ENCODE measurements around the gene PKM. TPM values are rescaled to one million over a fixed set of nuclear protein-coding genes. Genes with fewer than 3 reads are reported as not detected.

The PKM gene
- total and polyA plus RNA-seq, 2 donors (not counting 3 experiments of a cell fraction or from before 2014, with no cell fraction given) = 689 to 968 TPM

DNA sequence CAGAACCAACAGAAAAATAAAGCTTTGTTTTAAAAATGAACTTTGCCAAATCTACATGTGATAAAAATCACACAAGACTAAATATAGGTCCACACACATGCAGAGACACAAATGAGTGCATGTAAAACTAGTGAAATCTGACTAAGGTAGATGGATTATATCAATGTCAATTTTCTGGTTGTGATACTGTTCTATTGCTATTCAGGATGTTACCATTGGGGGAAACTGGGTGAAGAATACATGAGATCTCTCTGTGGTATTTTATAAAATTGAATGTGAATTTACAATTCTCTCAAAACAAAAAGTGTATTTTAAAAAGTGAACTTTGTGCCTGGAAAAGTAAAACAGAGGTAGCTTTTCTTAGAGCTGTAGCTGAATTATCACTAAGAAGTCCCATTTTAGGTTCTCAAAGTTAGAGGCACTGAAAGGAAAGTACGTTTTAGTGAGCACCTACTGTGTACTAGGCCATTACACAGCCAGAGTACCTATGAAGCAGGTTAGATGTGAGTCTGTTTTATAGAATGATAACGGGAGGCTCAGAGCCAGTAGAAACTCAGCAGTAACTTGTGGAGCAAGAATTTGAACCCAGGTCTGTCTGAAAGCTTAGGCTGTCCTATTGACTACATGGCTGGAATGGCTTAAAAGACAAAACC is 41.6 kb downstream of the PKM start:
- Histone ChIP-seq H3K9me3 (replicated peaks; ENCODE audit: control insufficient read depth, insufficient read depth, low read length) (no peaks in the 10 kb centered on the region), H3K27me3 (ENCODE audit: control insufficient read depth in 2 of 2, insufficient read depth in 2 of 2, low read length in 2 of 2) (peaks cover 14 to 30% of the 10 kb centered on the region in 2 experiments), H2AFZ (ENCODE audit: low read depth, low read length) (no peak overlapping the region), H3K79me2 (ENCODE audit: control insufficient read depth, insufficient read depth, low read length) (no peaks in the 10 kb centered on the region), H4K20me1 (replicated peaks; ENCODE audit: control insufficient read depth, extremely low read depth, insufficient read depth, low read length) (no peaks in the 10 kb centered on the region), H3K4me2 (ENCODE audit: insufficient read depth, low read length) (no peak overlapping the region), H3K36me3 (ENCODE audit: control insufficient read depth in 2 of 2, extremely low read depth in 1 of 2, insufficient read depth in 2 of 2, low read length in 2 of 2) (no peaks in the 10 kb centered on the region), H3K27ac (ENCODE audit: insufficient read depth, low read depth, low read length) (no peak overlapping the region), H3K4me1 (ENCODE audit: control insufficient read depth, extremely low read depth, insufficient read depth, low read length) (no peaks in the 10 kb centered on the region), H3K4me3 (replicated peaks in 1 of 3; ENCODE audit: insufficient read depth in 1 of 3, low read depth in 1 of 3, low read length in 3 of 3) (no peak overlapping the region), H3K9me1 (replicated peaks; ENCODE audit: control insufficient read depth, extremely low read depth, insufficient read depth, low read length) (no peaks in the 10 kb centered on the region), H3K9ac (replicated peaks; ENCODE audit: extremely low read depth, insufficient read depth, low read length) (no peak overlapping the region)
- no peak for FAIRE-seq
- CTCF ChIA-PET = no interaction called here
- BruUV-seq (replicated peaks) = no TSS peak
- dilution Hi-C loops (cut with MboI; ENCODE audit: extremely low pct_ligation_motif_present, low sequenced_read_pairs) (no loop called here), intact Hi-C loops (cut with micrococcal nuclease) (no loop called here)
- no peak for DNase-seq (ENCODE audit: low read depth, low spot score)
- TF ChIP-seq MYC (IDR thresholded peaks at IDR 0.05; ENCODE audit: low read depth, low read length) (no peak), JUN (IDR thresholded peaks at IDR 0.05; ENCODE audit: borderline replicate concordance, insufficient read depth, insufficient read length, low read depth) (no peak), EZH2 (IDR thresholded peaks at IDR 0.05; ENCODE audit: borderline replicate concordance, low read depth, low read length, severe bottlenecking) (no peak), POLR2A (IDR thresholded peaks at IDR 0.05; ENCODE audit: low read depth, low read length) (no peak), FOS (IDR thresholded peaks at IDR 0.05; ENCODE audit: borderline replicate concordance, insufficient read depth, low read length) (no peak), POLR2AphosphoS5 (IDR thresholded peaks at IDR 0.05; ENCODE audit: insufficient read depth, low read depth, low read length) (no peak), GATA2 (IDR thresholded peaks at IDR 0.05; ENCODE audit: insufficient read depth, insufficient read length, low read depth, low read length) (no peak)
- TF ChIP-seq, protein P1, sequence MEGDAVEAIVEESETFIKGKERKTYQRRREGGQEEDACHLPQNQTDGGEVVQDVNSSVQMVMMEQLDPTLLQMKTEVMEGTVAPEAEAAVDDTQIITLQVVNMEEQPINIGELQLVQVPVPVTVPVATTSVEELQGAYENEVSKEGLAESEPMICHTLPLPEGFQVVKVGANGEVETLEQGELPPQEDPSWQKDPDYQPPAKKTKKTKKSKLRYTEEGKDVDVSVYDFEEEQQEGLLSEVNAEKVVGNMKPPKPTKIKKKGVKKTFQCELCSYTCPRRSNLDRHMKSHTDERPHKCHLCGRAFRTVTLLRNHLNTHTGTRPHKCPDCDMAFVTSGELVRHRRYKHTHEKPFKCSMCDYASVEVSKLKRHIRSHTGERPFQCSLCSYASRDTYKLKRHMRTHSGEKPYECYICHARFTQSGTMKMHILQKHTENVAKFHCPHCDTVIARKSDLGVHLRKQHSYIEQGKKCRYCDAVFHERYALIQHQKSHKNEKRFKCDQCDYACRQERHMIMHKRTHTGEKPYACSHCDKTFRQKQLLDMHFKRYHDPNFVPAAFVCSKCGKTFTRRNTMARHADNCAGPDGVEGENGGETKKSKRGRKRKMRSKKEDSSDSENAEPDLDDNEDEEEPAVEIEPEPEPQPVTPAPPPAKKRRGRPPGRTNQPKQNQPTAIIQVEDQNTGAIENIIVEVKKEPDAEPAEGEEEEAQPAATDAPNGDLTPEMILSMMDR (IDR thresholded peaks at IDR 0.05; ENCODE audit: extremely low read depth in 1 of 2, insufficient read depth in 1 of 2, low read depth in 1 of 2, low read length in 2 of 2) = no peak
- TF ChIP-seq, protein P2, sequence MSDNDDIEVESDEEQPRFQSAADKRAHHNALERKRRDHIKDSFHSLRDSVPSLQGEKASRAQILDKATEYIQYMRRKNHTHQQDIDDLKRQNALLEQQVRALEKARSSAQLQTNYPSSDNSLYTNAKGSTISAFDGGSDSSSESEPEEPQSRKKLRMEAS (IDR thresholded peaks at IDR 0.05; ENCODE audit: insufficient read depth, insufficient read length) = no peak
- POLR2A ChIA-PET = interaction anchor here (0.6 kb wide), 1 partner anchor 327 kb away, joined by 5 read pairs; no protein-coding TSS in a partner anchor
